SU-DHL-6 (cell line): ENCODE data around the gene IGF2BP2.

Experiments
- H2AFZ ChIP-seq: fragments of 200-600 bp; sonication (generic); 2 replicates; pipeline ENCODE4 v1.6.1; 2014; ENCODE audit warnings: low read depth, mild to moderate bottlenecking, moderate library complexity, mixed read lengths, antibody characterized with exemption, low read length; ENCODE audit not compliant: severe bottlenecking
- H3F3A ChIP-seq: fragments of 200-600 bp; shearing (Covaris generic); 2 replicates; pipeline ENCODE4 v1.6.0; 2016; ENCODE audit warnings: antibody characterized with exemption, mild to moderate bottlenecking; ENCODE audit not compliant: insufficient read depth
- H3K27ac ChIP-seq: fragments of 200-600 bp; sonication (generic); 2 replicates; pipeline ENCODE4 v1.5.1; 2016; ENCODE audit warnings: low read depth, mild to moderate bottlenecking, low read length, moderate library complexity, mixed read lengths
- H3K27me3 ChIP-seq: fragments of 200-600 bp; sonication (generic), shearing (Covaris generic); 2 replicates; pipeline ENCODE4 v1.6.0; 2014; ENCODE audit warnings: mild to moderate bottlenecking, low read length
- H3K36me3 ChIP-seq: fragments of 200-600 bp; sonication (generic); 2 replicates; pipeline ENCODE4 v1.6.1; 2014; ENCODE audit warnings: mild to moderate bottlenecking, low read length, mixed read lengths
- H3K4me2 ChIP-seq: fragments of 300-600, 200-600 bp; shearing (Covaris generic), sonication (generic); 2 replicates; pipeline ENCODE4 v1.6.0; 2014; ENCODE audit warnings: low read length, low read depth, mild to moderate bottlenecking; ENCODE audit not compliant: poor library complexity, severe bottlenecking
- H3K4me3 ChIP-seq: fragments of 200-600 bp; sonication (generic); 2 replicates; pipeline ENCODE4 v1.5.1; 2014; ENCODE audit warnings: antibody characterized with exemption, low read length, mild to moderate bottlenecking, mixed read lengths; ENCODE audit not compliant: insufficient read depth, poor library complexity, severe bottlenecking
- H3K79me2 ChIP-seq: fragments of 200-600 bp; sonication (generic); 2 replicates; pipeline ENCODE4 v1.6.1; 2014; ENCODE audit warnings: mild to moderate bottlenecking, low read length, moderate library complexity; ENCODE audit not compliant: insufficient read depth
- H3K9ac ChIP-seq: fragments of 200-600 bp; sonication (generic); 2 replicates; pipeline ENCODE4 v1.7.0; 2014; ENCODE audit warnings: mild to moderate bottlenecking, low read length
- H3K9me2 ChIP-seq: fragments of 200-600 bp; sonication (generic); replicated peaks from 2 replicates; pipeline ENCODE4 v1.6.1; 2014; ENCODE audit warnings: low read length; ENCODE audit not compliant: insufficient read depth
- H3K9me3 ChIP-seq: fragments of 200-600 bp; sonication (generic); 2 replicates; pipeline ENCODE4 v1.6.1; 2014; ENCODE audit warnings: low read length, mixed read lengths; ENCODE audit not compliant: insufficient read depth
- H4K20me1 ChIP-seq: fragments of 200-600 bp; sonication (generic); 2 replicates; pipeline ENCODE4 v1.6.1; 2014; ENCODE audit warnings: low read depth, mild to moderate bottlenecking, antibody characterized with exemption, low read length, moderate library complexity, mixed read lengths
- CTCF ChIP-seq: fragments of 200-600 bp; sonication (generic); IDR thresholded peaks from one replicate; pipeline ENCODE4 v1.5.1; 2017; ENCODE audit warnings: antibody characterized with exemption, mild to moderate bottlenecking, low read length, moderate library complexity; ENCODE audit not compliant: insufficient read depth, poor library complexity, severe bottlenecking
- EZH2phosphoT487 ChIP-seq: fragments of 200-600 bp; sonication (generic), shearing (Covaris generic); conservative IDR thresholded peaks from 2 replicates; pipeline ENCODE4 v1.6.1; 2018; ENCODE audit warnings: mild to moderate bottlenecking, antibody characterized with exemption, low read length, moderate library complexity, mixed read lengths

Gene IGF2BP2

DNA sequence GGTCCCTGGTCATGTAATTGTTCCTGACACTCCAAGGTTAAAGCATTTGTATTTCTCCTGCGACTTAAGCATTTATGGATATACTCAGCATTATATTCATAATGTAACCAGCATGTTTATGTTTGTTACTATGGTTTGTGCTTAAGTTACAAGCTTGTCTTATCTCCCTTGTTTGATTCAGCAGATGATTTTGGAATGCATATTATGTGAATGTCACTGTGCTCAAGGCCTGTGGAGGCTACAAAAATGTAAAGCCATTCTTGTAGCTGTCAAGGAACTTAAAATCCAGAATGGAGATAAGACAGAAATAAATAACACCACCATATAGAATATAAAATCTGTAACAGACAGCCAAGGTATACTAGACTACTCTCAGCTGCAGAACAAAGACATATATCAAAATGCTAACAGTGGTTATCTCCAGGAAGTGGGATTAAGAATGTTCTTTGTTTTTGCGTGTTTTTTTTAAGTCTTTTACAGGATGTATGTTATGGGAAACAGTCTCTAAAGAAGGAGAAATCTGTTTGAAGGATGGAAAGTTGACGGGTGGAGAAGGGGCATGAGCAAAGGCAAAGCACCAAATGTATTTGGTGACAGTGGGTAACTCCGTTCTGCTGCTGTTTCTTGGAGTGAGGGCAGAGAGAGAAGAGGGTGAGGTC, 61.4 kb downstream of the IGF2BP2 start:
- H3K9ac ChIP-seq: no peak overlapping the region
- no peaks in the 10 kb centered on the region for H3F3A ChIP-seq

GRCh38 chr3:185760550-185760949, 64.3 kb downstream of the IGF2BP2 start:
- no peaks in the 10 kb centered on the region for H3K9me3 ChIP-seq
- H3K27me3 ChIP-seq: no peaks in the 10 kb centered on the region
- H3F3A ChIP-seq: no peaks in the 10 kb centered on the region
- H2AFZ ChIP-seq: no peak overlapping the region
- H3K36me3 ChIP-seq: no peaks in the 10 kb centered on the region
- no peak for TF ChIP-seq CTCF
- no peaks in the 10 kb centered on the region for H3K9me2 ChIP-seq
- H3K27ac ChIP-seq: no peak overlapping the region
- no peak overlapping the region for H3K4me3 ChIP-seq
- no peaks in the 10 kb centered on the region for H3K79me2 ChIP-seq
- no peak overlapping the region for H3K9ac ChIP-seq
- no peaks in the 10 kb centered on the region for H4K20me1 ChIP-seq
- H3K4me2 ChIP-seq: no peak overlapping the region

More for the DNA sequence above, 61.4 kb downstream of the IGF2BP2 start:
- Histone ChIP-seq H3K27me3 (no peaks in the 10 kb centered on the region), H3K9me2 (no peaks in the 10 kb centered on the region), H3K36me3 (no peaks in the 10 kb centered on the region), H4K20me1 (no peaks in the 10 kb centered on the region), H3K4me3 (no peak overlapping the region), H3K27ac (no peak overlapping the region), H3K79me2 (no peaks in the 10 kb centered on the region), H3K9me3 (no peaks in the 10 kb centered on the region), H2AFZ (no peak overlapping the region), H3K4me2 (no peak overlapping the region)
- TF ChIP-seq EZH2phosphoT487: no peak
- no peak for TF ChIP-seq CTCF

- no peak overlapping the region for H3K4me2 ChIP-seq
- H3K27me3 ChIP-seq: no peaks in the 10 kb centered on the region
- H3K27ac ChIP-seq: no peak overlapping the region
- no peak overlapping the region for H3K9ac ChIP-seq
- no peak overlapping the region for H2AFZ ChIP-seq
- no peaks in the 10 kb centered on the region for H4K20me1 ChIP-seq
- no peaks in the 10 kb centered on the region for H3K9me2 ChIP-seq
- no peak overlapping the region for H3K4me3 ChIP-seq
- H3K9me3 ChIP-seq: no peaks in the 10 kb centered on the region
- H3K79me2 ChIP-seq: no peaks in the 10 kb centered on the region
- no peak for TF ChIP-seq EZH2phosphoT487
- no peak for TF ChIP-seq CTCF
- H3F3A ChIP-seq: no peaks in the 10 kb centered on the region
- no peaks in the 10 kb centered on the region for H3K36me3 ChIP-seq
Measured at GRCh38 chr3:185760088-185760487, 64.8 kb downstream of the IGF2BP2 start.

- no peaks in the 10 kb centered on the region for H3K9me3 ChIP-seq
- no peak overlapping the region for H3K4me2 ChIP-seq
- no peaks in the 10 kb centered on the region for H3K9me2 ChIP-seq
- H3F3A ChIP-seq: no peaks in the 10 kb centered on the region
- no peaks in the 10 kb centered on the region for H3K27me3 ChIP-seq
- H2AFZ ChIP-seq: no peak overlapping the region
- no peak overlapping the region for H3K27ac ChIP-seq
- no peak overlapping the region for H3K9ac ChIP-seq
- H4K20me1 ChIP-seq: no peaks in the 10 kb centered on the region
- no peaks in the 10 kb centered on the region for H3K79me2 ChIP-seq
- no peaks in the 10 kb centered on the region for H3K36me3 ChIP-seq
- H3K4me3 ChIP-seq: no peak overlapping the region
- TF ChIP-seq CTCF (no peak), EZH2phosphoT487 (no peak)
Measured at GRCh38 chr3:185759512-185759911, 65.3 kb downstream of the IGF2BP2 start.
